ENCODE data around the gene EFEMP2. TPM values are rescaled to one million over a fixed set of nuclear protein-coding genes. Genes with fewer than 3 reads are reported as not detected.

The EFEMP2 gene
- total and polyA plus RNA-seq, 2 experiments from 2014 or later: 7.4 to 9.4 TPM

DNA sequence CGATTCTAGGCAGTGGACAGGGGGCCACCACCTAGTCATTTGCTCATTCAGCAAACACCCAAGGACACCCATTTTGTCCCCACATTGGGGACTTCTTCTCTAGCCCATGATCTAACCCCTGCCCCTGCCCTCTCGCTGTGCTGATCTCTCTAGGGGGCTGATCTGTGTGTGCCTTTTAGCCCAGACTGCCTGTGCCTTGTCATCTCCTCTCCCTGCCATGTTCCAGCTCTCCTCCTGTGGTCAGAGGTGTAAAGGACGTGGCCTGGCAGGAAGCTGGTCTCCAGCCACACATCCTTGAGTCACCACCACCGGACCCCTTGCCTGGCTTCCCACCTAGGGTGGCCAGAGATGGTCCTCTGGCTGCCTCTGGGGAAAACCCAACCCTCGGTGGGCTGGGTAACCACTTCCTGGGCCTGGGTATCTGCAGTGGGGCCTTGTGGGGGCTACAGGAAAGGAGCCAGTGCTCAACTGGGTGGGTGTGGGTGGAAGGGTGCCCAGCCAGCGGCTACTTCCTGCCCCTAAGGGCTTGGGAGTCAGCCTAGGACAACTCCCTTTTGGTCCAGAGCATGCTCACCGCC lies 8.3 kb upstream of the EFEMP2 start:
- H3K27ac Mint-ChIP-seq: no peak overlapping the region; the same call in 1 of the 2 replicates
- Histone ChIP-seq H3K4me3 (no peak overlapping the region), H3K79me2 (replicated peaks; ENCODE audit: insufficient read depth) (no peaks in the 10 kb centered on the region), H3K27me3 (ENCODE audit: insufficient read depth) (no peaks in the 10 kb centered on the region), H3K4me1 (ENCODE audit: insufficient read depth) (no peaks in the 10 kb centered on the region), H4K20me1 (replicated peaks; ENCODE audit: insufficient read depth) (peaks cover 12% of the 10 kb centered on the region; the same call in 1 of the 2 replicates), H3K36me3 (ENCODE audit: insufficient read depth) (peaks cover 7% of the 10 kb centered on the region; the same call in 1 of the 2 replicates), H3K27ac (ENCODE audit: low read depth) (no peak overlapping the region), H3K9me2 (ENCODE audit: insufficient read depth) (no peaks in the 10 kb centered on the region), H3K4me2 (no peak overlapping the region), H2AFZ (no peak overlapping the region), H3F3A (replicated peaks; ENCODE audit: low read depth) (peaks cover 10% of the 10 kb centered on the region; the same call in 1 of the 2 replicates)
- peaks cover 32% of the 10 kb centered on the region for H3K36me3 Mint-ChIP-seq (ENCODE audit: low read depth)
- no peaks in the 10 kb centered on the region for H3K9me3 Mint-ChIP-seq
- peaks cover 4% of the 10 kb centered on the region for H3K4me1 Mint-ChIP-seq
- no peak overlapping the region for H3K4me3 Mint-ChIP-seq
- TF ChIP-seq, protein P1, sequence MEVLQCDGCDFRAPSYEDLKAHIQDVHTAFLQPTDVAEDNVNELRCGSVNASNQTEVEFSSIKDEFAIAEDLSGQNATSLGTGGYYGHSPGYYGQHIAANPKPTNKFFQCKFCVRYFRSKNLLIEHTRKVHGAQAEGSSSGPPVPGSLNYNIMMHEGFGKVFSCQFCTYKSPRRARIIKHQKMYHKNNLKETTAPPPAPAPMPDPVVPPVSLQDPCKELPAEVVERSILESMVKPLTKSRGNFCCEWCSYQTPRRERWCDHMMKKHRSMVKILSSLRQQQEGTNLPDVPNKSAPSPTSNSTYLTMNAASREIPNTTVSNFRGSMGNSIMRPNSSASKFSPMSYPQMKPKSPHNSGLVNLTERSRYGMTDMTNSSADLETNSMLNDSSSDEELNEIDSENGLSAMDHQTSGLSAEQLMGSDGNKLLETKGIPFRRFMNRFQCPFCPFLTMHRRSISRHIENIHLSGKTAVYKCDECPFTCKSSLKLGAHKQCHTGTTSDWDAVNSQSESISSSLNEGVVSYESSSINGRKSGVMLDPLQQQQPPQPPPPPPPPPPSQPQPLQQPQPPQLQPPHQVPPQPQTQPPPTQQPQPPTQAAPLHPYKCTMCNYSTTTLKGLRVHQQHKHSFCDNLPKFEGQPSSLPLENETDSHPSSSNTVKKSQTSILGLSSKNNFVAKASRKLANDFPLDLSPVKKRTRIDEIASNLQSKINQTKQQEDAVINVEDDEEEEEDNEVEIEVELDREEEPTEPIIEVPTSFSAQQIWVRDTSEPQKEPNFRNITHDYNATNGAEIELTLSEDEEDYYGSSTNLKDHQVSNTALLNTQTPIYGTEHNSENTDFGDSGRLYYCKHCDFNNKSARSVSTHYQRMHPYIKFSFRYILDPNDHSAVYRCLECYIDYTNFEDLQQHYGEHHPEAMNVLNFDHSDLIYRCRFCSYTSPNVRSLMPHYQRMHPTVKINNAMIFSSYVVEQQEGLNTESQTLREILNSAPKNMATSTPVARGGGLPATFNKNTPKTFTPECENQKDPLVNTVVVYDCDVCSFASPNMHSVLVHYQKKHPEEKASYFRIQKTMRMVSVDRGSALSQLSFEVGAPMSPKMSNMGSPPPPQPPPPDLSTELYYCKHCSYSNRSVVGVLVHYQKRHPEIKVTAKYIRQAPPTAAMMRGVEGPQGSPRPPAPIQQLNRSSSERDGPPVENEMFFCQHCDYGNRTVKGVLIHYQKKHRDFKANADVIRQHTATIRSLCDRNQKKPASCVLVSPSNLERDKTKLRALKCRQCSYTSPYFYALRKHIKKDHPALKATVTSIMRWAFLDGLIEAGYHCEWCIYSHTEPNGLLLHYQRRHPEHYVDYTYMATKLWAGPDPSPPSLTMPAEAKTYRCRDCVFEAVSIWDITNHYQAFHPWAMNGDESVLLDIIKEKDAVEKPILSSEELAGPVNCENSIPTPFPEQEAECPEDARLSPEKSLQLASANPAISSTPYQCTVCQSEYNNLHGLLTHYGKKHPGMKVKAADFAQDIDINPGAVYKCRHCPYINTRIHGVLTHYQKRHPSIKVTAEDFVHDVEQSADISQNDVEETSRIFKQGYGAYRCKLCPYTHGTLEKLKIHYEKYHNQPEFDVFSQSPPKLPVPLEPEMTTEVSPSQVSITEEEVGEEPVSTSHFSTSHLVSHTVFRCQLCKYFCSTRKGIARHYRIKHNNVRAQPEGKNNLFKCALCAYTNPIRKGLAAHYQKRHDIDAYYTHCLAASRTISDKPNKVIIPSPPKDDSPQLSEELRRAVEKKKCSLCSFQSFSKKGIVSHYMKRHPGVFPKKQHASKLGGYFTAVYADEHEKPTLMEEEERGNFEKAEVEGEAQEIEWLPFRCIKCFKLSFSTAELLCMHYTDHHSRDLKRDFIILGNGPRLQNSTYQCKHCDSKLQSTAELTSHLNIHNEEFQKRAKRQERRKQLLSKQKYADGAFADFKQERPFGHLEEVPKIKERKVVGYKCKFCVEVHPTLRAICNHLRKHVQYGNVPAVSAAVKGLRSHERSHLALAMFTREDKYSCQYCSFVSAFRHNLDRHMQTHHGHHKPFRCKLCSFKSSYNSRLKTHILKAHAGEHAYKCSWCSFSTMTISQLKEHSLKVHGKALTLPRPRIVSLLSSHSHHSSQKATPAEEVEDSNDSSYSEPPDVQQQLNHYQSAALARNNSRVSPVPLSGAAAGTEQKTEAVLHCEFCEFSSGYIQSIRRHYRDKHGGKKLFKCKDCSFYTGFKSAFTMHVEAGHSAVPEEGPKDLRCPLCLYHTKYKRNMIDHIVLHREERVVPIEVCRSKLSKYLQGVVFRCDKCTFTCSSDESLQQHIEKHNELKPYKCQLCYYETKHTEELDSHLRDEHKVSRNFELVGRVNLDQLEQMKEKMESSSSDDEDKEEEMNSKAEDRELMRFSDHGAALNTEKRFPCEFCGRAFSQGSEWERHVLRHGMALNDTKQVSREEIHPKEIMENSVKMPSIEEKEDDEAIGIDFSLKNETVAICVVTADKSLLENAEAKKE (CRISPR knock-in tag; IDR thresholded peaks at IDR 0.05): no peak
- TF ChIP-seq EZH2 (IDR thresholded peaks at IDR 0.05; ENCODE audit: low read depth, unreplicated experiment): no peak
- TF ChIP-seq ZNF114 (CRISPR knock-in tag; IDR thresholded peaks at IDR 0.05): no peak
- no peak for TF ChIP-seq CREB1 (CRISPR knock-in tag; IDR thresholded peaks at IDR 0.05; ENCODE audit: low read depth)
- TF ChIP-seq STAT1 (IDR thresholded peaks at IDR 0.05; ENCODE audit: unreplicated experiment): no peak
- no peak for TF ChIP-seq JUNB (IDR thresholded peaks at IDR 0.05; ENCODE audit: unreplicated experiment)
- no peak for TF ChIP-seq EZH2phosphoT487 (IDR thresholded peaks at IDR 0.05; ENCODE audit: unreplicated experiment)
- TF ChIP-seq, protein P2, sequence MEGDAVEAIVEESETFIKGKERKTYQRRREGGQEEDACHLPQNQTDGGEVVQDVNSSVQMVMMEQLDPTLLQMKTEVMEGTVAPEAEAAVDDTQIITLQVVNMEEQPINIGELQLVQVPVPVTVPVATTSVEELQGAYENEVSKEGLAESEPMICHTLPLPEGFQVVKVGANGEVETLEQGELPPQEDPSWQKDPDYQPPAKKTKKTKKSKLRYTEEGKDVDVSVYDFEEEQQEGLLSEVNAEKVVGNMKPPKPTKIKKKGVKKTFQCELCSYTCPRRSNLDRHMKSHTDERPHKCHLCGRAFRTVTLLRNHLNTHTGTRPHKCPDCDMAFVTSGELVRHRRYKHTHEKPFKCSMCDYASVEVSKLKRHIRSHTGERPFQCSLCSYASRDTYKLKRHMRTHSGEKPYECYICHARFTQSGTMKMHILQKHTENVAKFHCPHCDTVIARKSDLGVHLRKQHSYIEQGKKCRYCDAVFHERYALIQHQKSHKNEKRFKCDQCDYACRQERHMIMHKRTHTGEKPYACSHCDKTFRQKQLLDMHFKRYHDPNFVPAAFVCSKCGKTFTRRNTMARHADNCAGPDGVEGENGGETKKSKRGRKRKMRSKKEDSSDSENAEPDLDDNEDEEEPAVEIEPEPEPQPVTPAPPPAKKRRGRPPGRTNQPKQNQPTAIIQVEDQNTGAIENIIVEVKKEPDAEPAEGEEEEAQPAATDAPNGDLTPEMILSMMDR (conservative IDR thresholded peaks at IDR 0.05; ENCODE audit: low read depth in 2 of 2): no peak
- no peak for TF ChIP-seq POLR2AphosphoS5 (IDR thresholded peaks at IDR 0.05; ENCODE audit: low read depth)
- TF ChIP-seq, protein P3, sequence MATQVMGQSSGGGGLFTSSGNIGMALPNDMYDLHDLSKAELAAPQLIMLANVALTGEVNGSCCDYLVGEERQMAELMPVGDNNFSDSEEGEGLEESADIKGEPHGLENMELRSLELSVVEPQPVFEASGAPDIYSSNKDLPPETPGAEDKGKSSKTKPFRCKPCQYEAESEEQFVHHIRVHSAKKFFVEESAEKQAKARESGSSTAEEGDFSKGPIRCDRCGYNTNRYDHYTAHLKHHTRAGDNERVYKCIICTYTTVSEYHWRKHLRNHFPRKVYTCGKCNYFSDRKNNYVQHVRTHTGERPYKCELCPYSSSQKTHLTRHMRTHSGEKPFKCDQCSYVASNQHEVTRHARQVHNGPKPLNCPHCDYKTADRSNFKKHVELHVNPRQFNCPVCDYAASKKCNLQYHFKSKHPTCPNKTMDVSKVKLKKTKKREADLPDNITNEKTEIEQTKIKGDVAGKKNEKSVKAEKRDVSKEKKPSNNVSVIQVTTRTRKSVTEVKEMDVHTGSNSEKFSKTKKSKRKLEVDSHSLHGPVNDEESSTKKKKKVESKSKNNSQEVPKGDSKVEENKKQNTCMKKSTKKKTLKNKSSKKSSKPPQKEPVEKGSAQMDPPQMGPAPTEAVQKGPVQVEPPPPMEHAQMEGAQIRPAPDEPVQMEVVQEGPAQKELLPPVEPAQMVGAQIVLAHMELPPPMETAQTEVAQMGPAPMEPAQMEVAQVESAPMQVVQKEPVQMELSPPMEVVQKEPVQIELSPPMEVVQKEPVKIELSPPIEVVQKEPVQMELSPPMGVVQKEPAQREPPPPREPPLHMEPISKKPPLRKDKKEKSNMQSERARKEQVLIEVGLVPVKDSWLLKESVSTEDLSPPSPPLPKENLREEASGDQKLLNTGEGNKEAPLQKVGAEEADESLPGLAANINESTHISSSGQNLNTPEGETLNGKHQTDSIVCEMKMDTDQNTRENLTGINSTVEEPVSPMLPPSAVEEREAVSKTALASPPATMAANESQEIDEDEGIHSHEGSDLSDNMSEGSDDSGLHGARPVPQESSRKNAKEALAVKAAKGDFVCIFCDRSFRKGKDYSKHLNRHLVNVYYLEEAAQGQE (IDR thresholded peaks at IDR 0.05; ENCODE audit: unreplicated experiment): no peak
- no peak for ATAC-seq
- DNase-seq (ENCODE audit: low spot score): no peak
- H3K27me3 Mint-ChIP-seq (ENCODE audit: insufficient read depth, low read depth, poor library complexity): peaks cover 18% of the 10 kb centered on the region

All from GM23338 (cell line).